ENCODE data around the gene AP1S3.

- no peak for TF ChIP-seq BHLHE40 (IDR thresholded peaks at IDR 0.05; ENCODE audit: borderline replicate concordance)
- no peak for TF ChIP-seq ARNT (IDR thresholded peaks at IDR 0.05)
- no peak for TF ChIP-seq SUZ12 (IDR thresholded peaks at IDR 0.05)
- TF ChIP-seq HDGF (IDR thresholded peaks at IDR 0.05; ENCODE audit: borderline replicate concordance): no peak
- no peak for TF ChIP-seq CTBP1 (IDR thresholded peaks at IDR 0.05; ENCODE audit: borderline replicate concordance)
- no peak for TF ChIP-seq L3MBTL2 (conservative IDR thresholded peaks at IDR 0.05)
- TF ChIP-seq FOXM1 (IDR thresholded peaks at IDR 0.05; ENCODE audit: borderline replicate concordance): no peak
- no peak for TF ChIP-seq SP1 (IDR thresholded peaks at IDR 0.05)
- TF ChIP-seq PKNOX1 (IDR thresholded peaks at IDR 0.05): no peak
- no peak for TF ChIP-seq FOXK2 (IDR thresholded peaks at IDR 0.05)
- TF ChIP-seq LEF1 (IDR thresholded peaks at IDR 0.05; ENCODE audit: borderline replicate concordance): no peak
Measured at GRCh38 chr2:223801736-223802135, 35.6 kb downstream of the AP1S3 start.

All from HEK293T (cell line).